ENCODE results near the gene FRMD4B.

FRMD4B gene

GRCh38 chr3:69162308-69162980 lies 223.4 kb downstream of the FRMD4B start:
- DNase-seq = no peak
- no peak for TF ChIP-seq GATA1 (IDR thresholded peaks at IDR 0.05; ENCODE audit: low read depth, low read length)
- no peak for TF ChIP-seq POLR2A (IDR thresholded peaks at IDR 0.05; ENCODE audit: low read length)

- no peak for TF ChIP-seq POLR2A (IDR thresholded peaks at IDR 0.05; ENCODE audit: low read length)
- no peak for TF ChIP-seq GATA1 (IDR thresholded peaks at IDR 0.05; ENCODE audit: low read depth, low read length)
- DNase-seq = peak; percentile 31 to 60
These were observed 224.1 kb downstream of the FRMD4B start for GRCh38 chr3:69161587-69162307.

- no peak for TF ChIP-seq POLR2A (IDR thresholded peaks at IDR 0.05; ENCODE audit: low read length)
- TF ChIP-seq GATA1 (IDR thresholded peaks at IDR 0.05; ENCODE audit: low read depth, low read length) = no peak
- DNase-seq = no peak
These were observed 225.4 kb downstream of the FRMD4B start for GRCh38 chr3:69160525-69160924.

GRCh38 chr3:69160107-69160506 lies 225.8 kb downstream of the FRMD4B start:
- no peak for DNase-seq
- TF ChIP-seq GATA1 (IDR thresholded peaks at IDR 0.05; ENCODE audit: low read depth, low read length) (no peak), POLR2A (IDR thresholded peaks at IDR 0.05; ENCODE audit: low read length) (no peak)

- no peak for DNase-seq
- TF ChIP-seq POLR2A (IDR thresholded peaks at IDR 0.05; ENCODE audit: low read length) = no peak
- no peak for TF ChIP-seq GATA1 (IDR thresholded peaks at IDR 0.05; ENCODE audit: low read depth, low read length)
These were observed 236.3 kb downstream of the FRMD4B start for GRCh38 chr3:69149586-69149985.

- peak; percentile 28 to 72 for DNase-seq
- TF ChIP-seq GATA1 (IDR thresholded peaks at IDR 0.05; ENCODE audit: low read depth, low read length) = no peak
- TF ChIP-seq POLR2A (IDR thresholded peaks at IDR 0.05; ENCODE audit: low read length) = no peak
These were observed 240.2 kb downstream of the FRMD4B start for GRCh38 chr3:69145688-69146087.

GRCh38 chr3:69144631-69145245 lies 241.2 kb downstream of the FRMD4B start:
- no peak for TF ChIP-seq GATA1 (IDR thresholded peaks at IDR 0.05; ENCODE audit: low read depth, low read length)
- peak; percentile 35 to 36 for DNase-seq

- DNase-seq = peak; percentile 83 to 86
- TF ChIP-seq POLR2A (IDR thresholded peaks at IDR 0.05; ENCODE audit: low read length) = no peak
- no peak for TF ChIP-seq GATA1 (IDR thresholded peaks at IDR 0.05; ENCODE audit: low read depth, low read length)
These were observed 242.3 kb downstream of the FRMD4B start for GRCh38 chr3:69143612-69144011.

GRCh38 chr3:69142797-69143454 lies 243.0 kb downstream of the FRMD4B start:
- DNase-seq = peak in 1 of 2 experiments; percentile 21
- TF ChIP-seq GATA1 (IDR thresholded peaks at IDR 0.05; ENCODE audit: low read depth, low read length) = no peak
- TF ChIP-seq POLR2A (IDR thresholded peaks at IDR 0.05; ENCODE audit: low read length) = no peak

GRCh38 chr3:69142090-69142489 lies 243.8 kb downstream of the FRMD4B start:
- TF ChIP-seq POLR2A (IDR thresholded peaks at IDR 0.05; ENCODE audit: low read length) (no peak), GATA1 (IDR thresholded peaks at IDR 0.05; ENCODE audit: low read depth, low read length) (no peak)
- DNase-seq = peak; percentile 11 to 48

GRCh38 chr3:69141313-69141712 lies 244.6 kb downstream of the FRMD4B start:
- no peak for TF ChIP-seq GATA1 (IDR thresholded peaks at IDR 0.05; ENCODE audit: low read depth, low read length)
- no peak for TF ChIP-seq POLR2A (IDR thresholded peaks at IDR 0.05; ENCODE audit: low read length)
- no peak for DNase-seq

GRCh38 chr3:69137412-69137811 lies 248.5 kb downstream of the FRMD4B start:
- DNase-seq = no peak
- TF ChIP-seq POLR2A (IDR thresholded peaks at IDR 0.05; ENCODE audit: low read length) = no peak
- no peak for TF ChIP-seq GATA1 (IDR thresholded peaks at IDR 0.05; ENCODE audit: low read depth, low read length)

- no peak for DNase-seq
- no peak for TF ChIP-seq GATA1 (IDR thresholded peaks at IDR 0.05; ENCODE audit: low read depth, low read length)
- no peak for TF ChIP-seq POLR2A (IDR thresholded peaks at IDR 0.05; ENCODE audit: low read length)
These were observed 248.9 kb downstream of the FRMD4B start for GRCh38 chr3:69137005-69137404.

GRCh38 chr3:69130689-69131088 lies 255.2 kb downstream of the FRMD4B start:
- DNase-seq = no peak
- TF ChIP-seq POLR2A (IDR thresholded peaks at IDR 0.05; ENCODE audit: low read length) (no peak), GATA1 (IDR thresholded peaks at IDR 0.05; ENCODE audit: low read depth, low read length) (no peak)

Measured in erythroblast (primary cell).